Forelimb muscle (tissue), 1 donor: Measurements from ENCODE around the gene HLA-DRA. TPM values are rescaled to one million over a fixed set of nuclear protein-coding genes. Genes with fewer than 3 reads are reported as not detected.

ENCODE experiments used
- DNase-seq: peaks from one replicate; pipeline ENCODE4 v3.0.0-alpha.2; 2013; ENCODE audit warnings: low read depth
- polyA plus RNA-seq: library from polyadenylated mRNA; unstranded; fragments of 120-200 nt; gene quantifications from one replicate; pipeline ENCODE4 v1.2.1, GENCODE V29; 2013; ENCODE audit not compliant: insufficient read length

The HLA-DRA gene
- 27.8 TPM for polyA plus RNA-seq

DNA sequence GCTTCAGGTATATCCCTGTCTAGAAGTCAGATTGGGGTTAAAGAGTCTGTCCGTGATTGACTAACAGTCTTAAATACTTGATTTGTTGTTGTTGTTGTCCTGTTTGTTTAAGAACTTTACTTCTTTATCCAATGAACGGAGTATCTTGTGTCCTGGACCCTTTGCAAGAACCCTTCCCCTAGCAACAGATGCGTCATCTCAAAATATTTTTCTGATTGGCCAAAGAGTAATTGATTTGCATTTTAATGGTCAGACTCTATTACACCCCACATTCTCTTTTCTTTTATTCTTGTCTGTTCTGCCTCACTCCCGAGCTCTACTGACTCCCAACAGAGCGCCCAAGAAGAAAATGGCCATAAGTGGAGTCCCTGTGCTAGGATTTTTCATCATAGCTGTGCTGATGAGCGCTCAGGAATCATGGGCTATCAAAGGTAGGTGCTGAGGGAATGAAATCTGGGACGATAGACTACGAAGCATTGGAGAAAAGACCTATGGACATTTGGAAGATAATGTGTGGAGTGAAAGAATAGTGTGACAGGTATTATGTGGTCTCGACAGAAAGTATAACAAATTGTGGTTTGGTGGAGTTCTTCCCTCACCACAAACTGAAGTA lies at the start of gene HLA-DRA:
TSS of gene HLA-DRA (plus strand) at position 286 of the 613 bp plus-strand sequence. CDS start at position 350, 64 bp downstream.
- no peak for DNase-seq

GRCh38 chr6:32391505-32391904 lies 48.2 kb upstream of the HLA-DRA start:
- no peak for DNase-seq

DNA sequence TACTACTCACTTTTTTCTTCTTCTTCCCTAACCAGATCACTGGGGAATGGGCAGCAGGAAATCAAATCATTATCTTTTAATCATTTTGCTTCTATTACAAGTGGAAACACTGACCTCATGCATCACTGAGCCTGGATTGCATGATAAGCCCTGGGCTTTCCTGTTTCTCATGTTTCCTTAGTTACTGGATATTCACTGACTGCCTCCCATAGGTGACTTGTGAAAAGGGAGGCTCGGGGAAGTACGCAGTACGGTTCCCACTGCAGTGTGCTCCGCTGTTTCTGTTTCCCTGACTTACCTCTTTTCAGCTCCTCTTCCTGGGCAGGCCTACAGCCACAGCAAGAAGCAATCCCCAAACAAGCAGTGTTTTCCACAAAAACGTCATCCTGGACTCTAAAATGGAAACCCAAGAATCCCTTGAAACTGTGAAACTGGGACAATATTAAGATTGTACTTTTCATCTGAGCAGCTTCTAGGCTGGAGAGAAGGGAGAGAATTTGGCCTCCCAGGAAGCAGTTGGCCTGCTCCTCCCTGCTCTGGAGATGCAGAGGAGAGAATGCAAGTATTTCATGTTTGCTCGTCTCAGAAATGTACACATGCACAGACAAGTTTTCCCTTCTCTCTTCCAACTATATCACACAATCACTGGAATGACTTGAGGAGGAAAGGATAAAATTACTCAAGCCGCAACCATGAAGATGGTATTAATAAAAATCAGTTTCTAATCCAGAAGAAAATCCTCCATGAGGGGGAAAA lies 45.8 kb upstream of the HLA-DRA start:
- DNase-seq, result peak; percentile 64

- DNase-seq, result no peak
These were observed 43.7 kb upstream of the HLA-DRA start for GRCh38 chr6:32396028-32396427.

DNA sequence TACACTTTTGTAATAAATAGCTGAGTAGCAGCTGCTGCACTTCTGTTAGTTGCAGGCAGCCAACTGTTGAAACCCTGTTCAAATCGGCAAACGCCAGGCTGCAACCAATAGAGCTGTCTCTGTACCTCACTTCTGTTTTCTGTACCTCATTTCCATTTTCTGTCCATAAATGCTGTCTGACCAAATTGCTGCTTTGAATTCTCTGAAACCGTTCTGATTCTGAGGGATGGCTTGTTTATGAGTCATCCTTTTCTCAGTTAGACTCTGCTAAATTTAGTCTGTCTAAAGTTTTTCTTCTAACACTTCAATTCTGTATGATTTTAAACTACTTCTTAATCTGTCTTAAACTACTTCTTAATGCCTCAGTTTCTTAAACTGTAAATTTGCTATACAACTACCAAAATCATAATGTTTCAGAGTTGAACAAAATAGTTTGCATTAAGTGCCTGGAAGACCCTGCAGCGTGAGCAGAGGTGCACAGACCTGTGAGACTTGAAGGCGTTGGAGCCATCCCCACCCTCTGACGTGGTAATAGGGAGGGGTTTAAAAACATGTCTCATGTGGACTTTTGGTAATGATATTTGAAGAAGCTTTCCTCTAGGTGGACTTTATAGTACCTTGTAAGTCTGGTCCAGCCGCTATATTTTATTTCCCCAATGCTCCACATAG lies 42.3 kb upstream of the HLA-DRA start:
- no peak for DNase-seq

DNA sequence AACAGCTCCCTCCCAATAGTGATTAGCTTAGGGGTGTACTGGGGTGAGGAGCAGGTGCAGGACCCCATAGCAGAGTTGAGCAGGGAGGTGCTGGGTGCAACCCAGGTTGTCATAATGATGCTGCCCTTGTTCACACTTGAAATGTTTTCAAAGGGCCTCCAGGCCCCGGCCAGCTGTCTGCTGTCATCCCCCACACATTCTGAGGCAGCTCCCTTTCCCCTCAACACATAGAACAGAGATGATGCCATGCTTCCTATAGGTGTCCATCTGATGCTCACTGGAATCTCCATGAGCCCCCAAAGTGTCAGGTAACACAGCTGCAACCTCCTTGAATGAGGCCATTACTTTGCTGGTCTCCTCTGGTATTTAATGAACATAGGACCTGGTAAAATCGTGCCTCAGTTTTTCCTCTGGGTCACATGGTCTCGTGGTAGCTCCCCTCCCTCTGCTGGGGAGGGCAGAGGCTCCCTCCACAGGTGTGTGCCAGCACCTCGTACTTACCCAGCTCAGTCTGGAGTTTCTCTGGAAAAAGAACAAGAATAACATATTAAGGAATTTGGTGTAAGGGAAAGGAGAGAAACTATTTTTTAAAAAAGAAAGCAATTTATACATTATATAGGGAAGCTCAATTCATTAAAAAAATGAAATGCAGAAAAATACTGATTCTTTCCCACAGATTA lies 38.3 kb upstream of the HLA-DRA start:
- DNase-seq, result no peak

- no peak for DNase-seq
These were observed 36.9 kb upstream of the HLA-DRA start for GRCh38 chr6:32402812-32403211.

DNA sequence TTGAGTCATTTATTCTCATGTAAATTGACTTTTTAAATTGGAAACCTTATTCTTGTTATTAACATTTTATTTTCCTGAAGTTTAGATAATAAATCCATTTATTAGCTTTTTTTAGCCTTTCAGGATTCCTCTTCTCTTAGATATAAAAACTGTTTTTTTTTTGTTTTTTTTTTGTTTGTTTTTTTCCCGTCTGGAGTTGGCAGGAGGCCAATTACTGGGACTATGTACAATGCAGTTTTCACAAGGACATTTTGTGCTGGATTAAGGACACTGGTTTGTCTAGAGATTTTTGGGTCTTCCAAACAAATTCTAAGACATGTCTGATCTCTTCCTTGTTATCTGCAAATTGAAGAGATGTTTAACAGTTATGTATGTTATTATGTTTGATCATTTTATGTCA lies 34.0 kb upstream of the HLA-DRA start:
- DNase-seq, result no peak

GRCh38 chr6:32406197-32406596 lies 33.5 kb upstream of the HLA-DRA start:
- DNase-seq, result no peak

GRCh38 chr6:32406857-32407256 lies 32.8 kb upstream of the HLA-DRA start, which contains the start of gene BTNL2:
Gene BTNL2 (minus strand): TSS chr6:32407181. CDS start chr6:32407123, 58 bp downstream.
- no peak for DNase-seq

DNA sequence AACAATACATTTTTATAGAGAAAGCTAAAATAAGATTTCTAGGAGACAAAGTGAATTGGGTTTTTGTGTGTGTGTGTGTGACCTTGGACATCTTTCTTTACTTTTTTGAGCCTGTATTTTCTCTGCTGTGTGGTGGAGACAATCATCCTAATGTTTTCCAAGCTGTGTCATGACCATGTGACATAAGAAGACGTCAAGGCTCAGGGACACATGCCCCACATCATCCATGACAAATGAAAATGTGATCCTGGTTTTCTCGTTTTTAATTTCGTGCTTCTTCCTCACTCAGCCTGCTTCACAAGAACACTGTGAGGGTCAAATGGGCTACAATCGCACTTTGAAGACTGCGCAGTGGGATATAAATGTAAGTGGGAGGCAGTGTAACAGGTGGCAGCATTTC lies 28.8 kb upstream of the HLA-DRA start:
- no peak for DNase-seq

DNA sequence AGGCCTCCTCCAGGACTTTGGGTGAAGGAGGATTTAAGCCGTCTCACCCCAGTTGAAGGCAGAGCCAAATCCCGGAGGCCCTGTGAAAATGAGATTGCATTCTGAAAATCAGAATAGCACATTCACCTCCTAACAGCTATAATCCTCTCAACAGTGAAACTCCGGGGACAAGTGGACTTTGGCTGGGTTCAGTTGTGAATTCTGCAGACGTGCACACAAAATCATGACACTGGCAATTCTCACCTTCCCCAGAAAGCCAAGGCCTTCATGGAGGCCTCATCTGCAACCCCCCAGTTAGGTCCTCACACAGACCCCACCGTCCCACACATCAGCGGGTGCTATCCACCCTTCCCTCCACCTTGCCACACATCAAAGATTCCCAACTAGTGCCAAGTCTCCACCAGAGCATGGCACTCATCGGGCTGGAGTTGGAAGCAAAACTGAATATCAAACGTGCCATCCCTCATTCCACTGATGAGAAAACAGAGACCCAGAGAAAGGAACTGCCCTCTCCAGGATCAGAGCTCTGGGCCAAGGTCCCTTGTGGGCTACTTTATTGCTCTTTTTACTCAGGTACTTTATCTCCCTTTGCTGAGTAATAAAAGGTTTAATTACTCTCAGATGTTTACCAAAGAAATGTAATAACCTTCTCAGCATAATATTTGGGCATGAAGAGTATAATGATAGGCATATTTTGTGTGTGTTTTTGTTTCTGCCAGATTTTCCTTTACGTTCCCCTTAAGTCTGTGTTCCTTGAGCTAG lies 27.9 kb upstream of the HLA-DRA start:
- DNase-seq, result no peak

DNA sequence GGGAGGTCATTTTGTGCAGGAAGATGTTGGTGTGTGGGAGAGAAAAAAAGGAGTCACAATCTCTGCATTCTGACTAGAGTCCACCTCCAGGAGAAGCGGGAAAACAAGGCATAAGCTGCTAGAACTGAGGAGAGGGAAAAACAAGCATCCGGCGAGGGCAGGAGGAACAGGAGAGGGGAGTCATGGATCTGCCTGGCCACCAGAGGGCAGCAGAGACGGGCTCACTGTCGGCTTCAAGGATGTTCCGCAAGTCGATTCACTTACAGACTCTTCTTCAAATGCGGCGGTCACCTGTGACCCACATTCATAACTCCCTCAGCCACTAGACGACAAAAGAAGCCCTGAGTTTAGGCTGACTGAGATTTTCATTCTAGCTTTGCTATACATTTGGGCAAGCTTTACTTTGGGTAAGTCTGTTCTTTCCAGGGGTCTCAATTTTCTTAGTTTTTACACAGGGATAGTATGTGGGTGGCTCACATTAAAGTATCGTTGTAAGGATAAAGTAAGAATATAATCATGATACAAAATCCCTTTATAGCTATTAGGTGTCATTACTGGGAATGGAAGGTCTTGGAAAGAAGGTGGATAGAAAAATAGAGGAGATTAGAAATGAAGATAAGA lies 26.1 kb upstream of the HLA-DRA start:
- DNase-seq, result peak; percentile 40

DNA sequence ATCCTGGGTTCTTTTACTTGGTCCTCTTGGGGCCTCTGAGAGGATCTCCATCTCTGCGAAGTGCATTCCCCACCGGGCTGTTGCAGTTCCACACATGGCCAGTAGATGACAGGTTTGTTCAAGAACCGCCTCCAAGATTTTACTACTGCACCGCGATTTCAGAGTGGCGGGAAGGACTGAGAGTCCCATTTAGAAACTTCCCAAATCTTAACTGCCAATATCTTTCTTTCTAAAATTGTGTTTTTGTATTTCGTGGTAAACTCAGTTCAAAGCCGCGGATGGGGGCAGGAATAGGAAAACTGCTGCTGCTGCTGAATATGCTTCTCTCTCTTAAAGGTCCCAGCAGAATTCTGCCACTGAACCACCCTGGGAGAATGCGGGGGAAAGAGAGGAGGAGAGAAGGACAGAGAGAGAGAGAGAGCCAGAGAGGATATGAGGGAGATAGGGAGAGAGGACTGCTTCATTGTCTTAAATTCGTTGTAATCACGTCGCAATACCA lies 24.1 kb upstream of the HLA-DRA start:
- DNase-seq, result no peak

DNA sequence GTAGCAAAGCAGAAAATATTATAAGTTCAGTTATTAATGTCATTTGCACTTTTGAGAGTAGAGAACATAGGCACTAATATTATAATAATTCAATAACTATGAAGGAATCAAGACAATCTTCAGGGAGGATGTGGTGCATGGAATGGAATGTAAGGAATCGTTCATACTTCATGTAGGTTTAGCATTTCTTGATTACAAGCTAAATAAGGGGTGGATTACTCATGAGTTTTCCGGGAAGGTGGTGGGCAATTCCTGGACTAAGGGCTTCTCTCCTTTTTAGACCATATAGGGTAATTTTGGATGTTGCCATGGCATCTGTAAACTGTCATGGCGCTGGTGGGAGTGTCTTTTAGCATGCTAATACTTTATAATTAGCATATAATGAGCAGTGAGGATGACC lies 23.7 kb upstream of the HLA-DRA start:
- no peak for DNase-seq

DNA sequence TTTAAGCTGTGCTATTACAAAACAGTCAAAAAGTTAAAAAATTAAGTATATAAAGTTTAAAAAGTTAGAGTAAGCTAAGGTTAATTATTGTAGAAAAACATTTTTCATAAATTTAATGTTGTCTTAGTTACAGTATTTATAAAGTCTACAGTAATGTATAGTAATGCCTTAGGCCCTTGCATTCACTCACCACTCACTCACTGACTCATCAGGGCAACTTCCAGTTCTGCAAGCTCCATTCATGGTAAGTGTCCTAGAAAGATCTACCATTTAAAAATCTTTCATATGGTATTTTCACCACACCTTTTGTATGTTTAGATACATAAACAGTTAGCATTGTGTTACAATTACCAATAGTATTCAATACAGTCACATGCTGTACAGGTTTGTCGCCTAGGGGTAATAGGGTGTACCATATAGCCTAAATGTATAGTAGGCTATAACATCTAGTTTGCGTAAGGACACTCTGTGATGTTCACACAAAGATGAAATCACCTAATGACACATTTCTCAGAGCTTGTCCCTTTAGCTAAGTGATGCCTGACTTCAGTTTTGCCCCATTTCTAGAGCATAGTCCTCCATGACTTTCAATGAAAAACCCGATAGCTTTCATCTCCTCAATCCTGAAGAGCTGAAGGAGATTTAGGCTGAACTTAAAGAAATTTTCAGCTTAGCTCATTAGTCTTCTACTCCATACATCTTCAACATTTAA lies 14.9 kb upstream of the HLA-DRA start:
- DNase-seq, result no peak

- no peak for DNase-seq
These were observed 13.3 kb upstream of the HLA-DRA start for GRCh38 chr6:32426338-32426737.

DNA sequence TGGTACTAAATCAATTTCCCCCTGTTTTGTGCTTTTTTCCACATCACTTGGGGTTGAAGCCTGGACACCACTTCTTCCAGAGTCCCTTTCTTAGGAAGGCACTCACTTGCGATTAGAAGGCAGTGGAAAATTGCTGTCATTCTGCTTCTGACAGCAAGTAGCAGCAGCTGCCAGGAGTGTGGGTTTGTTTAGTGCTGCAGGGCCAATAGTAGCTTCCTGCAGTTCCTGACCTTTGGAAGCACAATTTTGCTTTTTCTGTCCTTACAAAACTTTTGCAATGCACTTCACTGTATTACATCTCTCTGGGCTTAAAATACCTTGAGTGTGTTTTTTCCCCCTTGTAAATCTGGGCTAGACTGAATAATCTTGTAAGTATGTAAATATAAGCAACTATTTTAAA lies 12.5 kb upstream of the HLA-DRA start:
- DNase-seq, result no peak

DNA sequence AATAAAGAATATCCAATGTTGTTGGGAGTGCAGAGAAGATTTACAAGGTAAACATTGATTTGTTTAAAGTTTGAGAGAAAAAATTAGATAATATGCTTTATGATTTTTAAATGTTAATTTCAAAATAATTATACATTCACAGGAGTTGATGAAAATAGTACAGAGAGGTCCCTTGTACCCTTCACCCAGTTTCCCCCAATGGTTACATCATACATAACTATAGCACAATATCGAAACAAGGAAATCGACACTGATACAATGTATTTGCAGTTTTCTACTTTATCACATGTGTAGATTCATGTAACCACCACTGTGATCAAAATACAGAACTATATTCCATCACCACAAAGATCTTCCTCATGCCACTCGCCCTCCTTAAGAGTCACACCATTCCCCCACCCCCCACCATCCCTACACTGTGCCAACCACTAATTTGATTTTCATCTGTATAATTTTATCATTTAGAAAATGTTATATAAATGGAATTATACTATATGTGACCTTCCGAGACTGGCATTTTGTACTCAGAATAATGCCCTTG lies 11.7 kb upstream of the HLA-DRA start:
- DNase-seq, result no peak

- DNase-seq, result no peak
These were observed 9.5 kb upstream of the HLA-DRA start for GRCh38 chr6:32430179-32430578.
